CD4-positive, alpha-beta T cell treated with Interleukin-4 for 4 hours (primary cell): ENCODE results near the gene HPGDS.
"Not testable (repeated sequence)": the region's sequence is repeated elsewhere in the genome, so short reads cannot be mapped to it uniquely, and the experiment has no call there.

Source experiments
- DNase-seq: peaks from one replicate; pipeline ENCODE4 v3.0.0-alpha.2; 2020

The HPGDS gene

GRCh38 chr4:94356444-94356843 lies 13.8 kb upstream of the HPGDS start:
- DNase-seq, result no peak

- no peak for DNase-seq
Observed at GRCh38 chr4:94354474-94354896, 11.8 kb upstream of the HPGDS start.

GRCh38 chr4:94352996-94353395 lies 10.4 kb upstream of the HPGDS start:
- DNase-seq, result no peak

GRCh38 chr4:94352163-94352562 lies 9.5 kb upstream of the HPGDS start:
- DNase-seq, result no peak

DNA sequence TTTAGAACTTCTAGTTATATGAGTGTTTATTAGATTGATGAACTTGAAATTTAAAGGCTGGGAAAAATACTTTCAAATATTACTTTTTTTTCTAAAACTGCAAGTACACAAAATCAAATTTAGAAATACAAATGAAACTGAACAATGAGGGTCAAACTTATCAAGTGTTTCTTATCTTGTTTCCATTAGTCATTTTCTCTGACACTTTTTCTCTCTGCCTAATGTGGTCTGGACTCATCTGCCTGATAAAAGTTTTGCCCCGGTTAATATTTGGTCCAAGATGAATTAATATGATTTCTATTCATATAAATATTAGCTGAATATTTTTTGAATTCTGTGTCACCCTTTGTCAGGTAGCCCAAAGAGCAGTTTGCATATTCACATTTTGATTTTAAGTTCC lies 8.7 kb upstream of the HPGDS start:
- DNase-seq, result no peak

DNA sequence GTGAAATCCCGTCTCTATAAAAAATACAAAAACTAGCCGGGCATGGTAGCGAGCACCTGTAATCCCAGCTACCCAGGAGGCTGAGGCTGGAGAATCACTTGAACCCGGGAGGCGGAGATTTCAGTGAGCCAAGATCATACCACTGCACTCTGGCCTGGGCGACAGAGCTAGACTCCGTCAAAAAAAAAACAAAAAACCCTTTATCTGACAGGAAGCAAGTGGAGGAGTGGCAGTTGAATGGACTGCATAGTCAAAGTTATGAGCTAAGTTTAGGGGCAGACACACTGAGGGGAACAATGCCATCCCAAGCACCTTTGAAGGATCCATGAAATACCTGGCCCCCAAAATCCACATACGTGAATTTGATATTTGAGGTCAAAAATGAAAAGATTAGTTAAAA lies 7.5 kb upstream of the HPGDS start:
- no peak for DNase-seq

- DNase-seq, result no peak
Observed at GRCh38 chr4:94349193-94349592, 6.6 kb upstream of the HPGDS start.

DNA sequence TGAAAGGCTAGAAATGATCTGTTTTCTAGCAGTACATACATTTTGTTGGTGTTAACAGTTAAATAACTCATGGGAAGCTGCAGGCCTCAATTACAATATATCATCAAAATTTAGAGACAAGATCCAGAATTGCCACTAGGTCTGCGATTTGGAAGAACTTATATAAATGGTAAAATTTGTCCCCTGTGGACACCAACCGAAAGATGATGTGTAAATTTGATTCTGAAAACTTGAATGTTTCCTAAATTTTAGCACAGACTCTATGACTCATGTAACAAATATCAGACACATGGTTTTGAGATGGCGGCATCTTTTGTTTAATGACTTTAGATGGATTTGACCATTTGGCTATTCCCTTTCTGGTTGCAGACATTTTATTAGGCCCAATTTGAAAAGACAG lies 6.0 kb upstream of the HPGDS start:
- DNase-seq, result no peak

- DNase-seq, result no peak
Observed at GRCh38 chr4:94346541-94346940, 3.9 kb upstream of the HPGDS start.

DNA sequence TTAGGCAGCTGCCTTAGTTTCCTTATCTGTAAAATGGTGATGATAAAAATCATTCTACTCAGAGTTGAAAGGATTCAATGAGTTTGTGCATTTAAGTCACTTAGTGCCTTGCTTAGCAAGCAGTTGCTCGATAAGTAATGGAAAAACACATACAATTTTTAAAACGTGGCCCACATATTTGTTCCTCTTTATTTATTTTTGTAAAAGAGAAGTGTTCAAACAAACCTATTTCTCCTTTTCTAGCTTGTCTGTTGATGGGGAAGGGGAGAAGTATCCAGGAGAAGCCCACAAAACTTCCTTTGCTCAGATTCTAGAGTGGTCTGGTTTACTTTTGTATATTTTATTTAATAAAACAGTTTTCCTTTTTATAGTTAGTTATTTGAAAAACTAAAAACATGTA lies 3.3 kb upstream of the HPGDS start:
- DNase-seq, result no peak

DNA sequence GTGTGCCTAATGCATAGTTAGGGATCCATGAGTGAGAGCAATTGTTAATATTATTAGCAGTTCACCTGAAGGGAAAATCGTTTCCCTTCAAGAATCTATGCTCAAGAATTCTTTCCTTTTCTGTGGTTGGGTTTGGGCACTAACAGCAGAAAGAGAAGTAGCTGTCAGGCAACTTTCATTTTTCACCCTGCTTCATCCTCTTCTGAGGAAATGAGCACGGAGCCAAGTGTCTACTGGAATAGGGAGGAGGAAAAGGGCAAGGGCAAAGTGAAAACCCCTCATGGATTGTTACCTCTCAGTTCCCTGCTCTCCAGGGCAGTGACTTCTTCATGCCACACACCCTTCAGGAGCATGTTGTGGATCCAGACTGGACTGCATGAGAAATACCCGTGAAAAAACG lies 2.6 kb upstream of the HPGDS start:
- no peak for DNase-seq

- no peak for DNase-seq
Observed at GRCh38 chr4:94344457-94344856, 1.8 kb upstream of the HPGDS start.

- no peak for DNase-seq
Observed at GRCh38 chr4:94341481-94342370, 910 bp downstream of the HPGDS start.

GRCh38 chr4:94339779-94340178 lies 2.9 kb downstream of the HPGDS start:
- peak; percentile 19 for DNase-seq

- no peak for DNase-seq
Observed at GRCh38 chr4:94338681-94339351, 3.8 kb downstream of the HPGDS start.

DNA sequence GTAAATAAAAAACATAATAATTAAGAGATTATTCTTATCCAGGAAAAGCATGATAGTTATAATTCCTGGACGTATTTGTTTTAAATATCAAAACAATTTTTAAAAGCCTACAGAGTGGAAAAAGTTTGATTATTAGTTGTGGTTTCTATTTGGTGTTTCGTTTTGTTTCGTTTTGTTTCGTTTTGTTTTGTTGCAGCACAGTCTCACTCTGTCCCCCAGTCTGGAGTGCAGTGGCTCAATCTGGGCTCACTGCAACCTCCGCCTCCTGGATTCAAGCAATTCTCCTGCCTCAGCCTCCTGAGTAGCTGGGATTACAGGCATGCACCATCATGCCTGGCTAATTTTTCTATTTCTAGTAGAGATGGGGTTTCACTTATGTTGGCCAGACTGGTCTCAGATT lies 5.8 kb downstream of the HPGDS start:
- DNase-seq, result not testable (repeated sequence)

DNA sequence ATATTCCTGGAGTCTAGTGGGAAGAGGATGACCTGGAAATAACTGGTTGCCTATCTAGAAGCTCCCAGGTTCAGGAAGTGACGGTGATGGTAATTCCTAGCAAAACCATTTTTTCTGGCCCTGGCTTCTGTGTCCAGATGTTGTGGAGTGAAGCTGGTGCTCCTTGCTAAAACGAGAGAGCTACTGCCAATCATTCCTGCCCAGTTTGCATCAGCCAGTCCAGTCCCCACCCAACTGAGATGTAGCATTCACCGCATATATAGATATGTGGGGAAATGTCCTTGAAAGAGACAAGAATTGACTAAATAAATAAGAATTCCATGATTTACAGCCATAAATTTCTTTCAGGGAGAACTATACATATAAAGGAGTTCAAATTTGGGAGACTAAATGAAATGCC lies 6.3 kb downstream of the HPGDS start:
- DNase-seq, result no peak

- DNase-seq, result no peak
Observed at GRCh38 chr4:94334962-94335361, 7.7 kb downstream of the HPGDS start.

DNA sequence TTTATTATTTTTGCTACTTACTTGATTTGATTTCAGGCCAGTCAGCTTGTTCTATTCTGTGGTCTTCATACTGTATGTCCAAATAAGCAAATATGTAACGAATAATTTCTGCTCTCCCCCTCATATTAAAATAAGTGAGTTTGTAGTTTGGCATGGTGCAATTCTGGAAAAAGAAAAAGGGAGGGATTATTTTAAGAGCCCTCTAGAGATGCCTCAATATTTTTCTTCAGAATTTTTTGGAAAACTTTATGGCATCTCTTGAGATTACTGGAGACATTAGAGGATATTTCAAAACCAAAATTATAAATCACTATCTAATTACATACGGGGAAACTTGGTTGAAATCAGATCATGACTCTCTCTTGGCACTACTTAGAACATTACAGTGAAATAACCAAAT lies 8.2 kb downstream of the HPGDS start:
- DNase-seq, result no peak

DNA sequence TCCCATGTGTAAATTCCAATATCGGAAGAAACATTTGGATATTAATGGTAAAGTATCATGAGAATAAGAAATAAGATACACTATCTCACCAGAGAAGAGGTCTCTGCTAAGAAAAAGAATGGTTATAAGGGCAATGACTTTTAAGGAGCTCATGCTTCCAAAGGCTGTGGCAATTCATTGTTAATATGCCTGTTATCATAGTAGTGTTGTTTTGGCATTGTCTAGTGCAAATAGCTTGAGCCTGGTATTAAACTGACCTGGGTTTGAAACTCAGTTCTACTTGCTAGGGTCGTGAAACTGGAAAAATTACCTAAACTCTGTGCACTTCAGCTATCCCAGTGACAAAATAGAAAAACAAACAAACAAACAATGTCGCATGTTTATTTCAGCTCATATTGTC lies 8.8 kb downstream of the HPGDS start:
- no peak for DNase-seq

- no peak for DNase-seq
Observed at GRCh38 chr4:94332983-94333590, 9.5 kb downstream of the HPGDS start.

DNA sequence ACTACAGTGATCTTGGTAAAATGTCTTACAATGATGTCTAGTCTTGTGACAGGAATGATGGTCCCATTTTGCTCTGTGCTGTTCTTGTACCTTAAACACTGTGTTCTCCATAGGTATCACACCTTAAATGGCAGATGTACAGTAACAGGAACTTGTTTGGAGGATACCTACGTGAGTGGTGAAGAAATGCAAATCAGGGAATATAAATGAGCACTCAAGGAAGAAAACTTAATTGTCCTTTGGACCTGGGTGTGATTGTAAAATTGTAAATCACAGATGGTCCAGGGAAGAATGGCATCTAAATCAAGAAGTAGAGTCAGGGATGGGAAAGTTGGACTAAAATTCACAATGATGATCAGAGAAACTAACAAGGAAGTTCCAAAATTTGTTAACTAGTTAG lies 12.7 kb downstream of the HPGDS start:
- no peak for DNase-seq

DNA sequence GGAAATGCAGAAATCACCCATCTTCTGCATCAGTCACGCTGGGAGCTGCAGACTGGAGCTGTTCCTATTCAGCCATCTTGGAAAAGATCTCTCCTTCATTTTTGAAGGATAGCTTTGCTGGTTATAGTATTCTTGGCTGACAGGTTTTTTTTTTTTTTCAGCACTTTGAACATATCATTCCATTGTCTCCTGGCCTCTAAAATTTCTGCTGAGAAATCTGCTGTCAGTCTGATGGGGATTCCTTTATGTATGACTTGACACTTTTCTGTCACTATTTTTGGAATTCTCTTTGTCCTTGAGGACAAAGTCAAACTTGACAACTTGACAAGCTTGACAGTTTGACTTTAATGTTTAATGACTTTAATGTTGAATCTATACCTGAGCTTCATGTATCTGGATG lies 16.8 kb downstream of the HPGDS start:
- no peak for DNase-seq

- DNase-seq, result not testable (repeated sequence)
Observed at GRCh38 chr4:94319927-94320326, 22.7 kb downstream of the HPGDS start.
